GM12878 (cell line): Measurements from ENCODE around the gene SGTB. TPM values are rescaled to one million over a fixed set of nuclear protein-coding genes. Genes with fewer than 3 reads are reported as not detected.

Experiments
- ATAC-seq: fragments of 200-7000 bp; cut with Tn5 transposase; 3 replicates; pipeline ENCODE4 v1.9.1; 2020; ENCODE audit warnings: mild to moderate bottlenecking, moderate library complexity
- BruUV-seq: library from RNA; stranded (reverse); fragments of 400-500 nt; replicated peaks from 2 replicates; lab custom pipeline; 2021; lab: Mats Ljungman, UMichigan
- CTCF ChIA-PET: fragments of 300-600 bp; sonication (Branson Sonifier 250); formaldehyde crosslinking; extraction: SDS; loops from one replicate; lab custom pipeline; 2021; ENCODE audit warnings: inconsistent platforms; lab: Yijun Ruan, JAX
- POLR2A ChIA-PET: fragments of 350-600 bp; formaldehyde crosslinking; extraction: SDS; loops from one replicate; lab custom pipeline; 2021; ENCODE audit warnings: inconsistent platforms; lab: Charles Lee
- RAD21 ChIA-PET: fragments of 300-600 bp; sonication (Branson Sonifier 250); formaldehyde crosslinking; loops from one replicate; lab custom pipeline; 2023; ENCODE audit warnings: antibody characterized with exemption; ENCODE audit not compliant: unreplicated experiment; lab: Charles Lee
- SMC1A ChIA-PET: fragments of 300-600 bp; sonication (Branson Sonifier 250); formaldehyde crosslinking; loops from one replicate; lab custom pipeline; 2023; ENCODE audit not compliant: unreplicated experiment, uncharacterized antibody; lab: Charles Lee
- DNase-seq: peaks from one replicate; pipeline ENCODE4 v3.0.0-alpha.2; 2011; ENCODE audit warnings: low read depth, low spot score
- FAIRE-seq: peaks from 3 replicates; lab custom pipeline; 2011; peaks lifted over from hg19 to GRCh38; lab: Jason Lieb, UNC
- H2AFZ ChIP-seq: 2 replicates; pipeline ENCODE4 v1.6.0; 2011; ENCODE audit warnings: low read depth, low read length, control low read depth; ENCODE audit not compliant: control insufficient read depth
- H3K27ac ChIP-seq: 2 replicates; pipeline ENCODE4 v1.5.1; 2011; ENCODE audit warnings: control low read depth; ENCODE audit not compliant: control insufficient read depth, insufficient read depth
- H3K27me3 ChIP-seq, 2 experiments: replicated peaks in 1 of 2; 2 replicates each; pipeline versions ENCODE4 v1.6.0 to v1.6.1; 2011; ENCODE audit warnings: low read length in 1 of 2; ENCODE audit not compliant: control insufficient read depth in 2 of 2, insufficient read depth in 2 of 2
- H3K36me3 ChIP-seq, 2 experiments: 2 replicates each; pipeline ENCODE4 v1.5.1; 2011; ENCODE audit warnings: low read length in 1 of 2; ENCODE audit not compliant: control insufficient read depth in 2 of 2, insufficient read depth in 2 of 2
- H3K4me1 ChIP-seq: 2 replicates; pipeline ENCODE4 v1.6.1; 2011; ENCODE audit warnings: mild to moderate bottlenecking, low read length, moderate library complexity, mixed read lengths; ENCODE audit not compliant: control insufficient read depth, insufficient read depth
- H3K4me2 ChIP-seq: 2 replicates; pipeline ENCODE4 v1.6.0; 2011; ENCODE audit warnings: control low read depth; ENCODE audit not compliant: control insufficient read depth, insufficient read depth
- H3K4me3 ChIP-seq: fragments of 200-600 bp; sonication (generic); 2 replicates; pipeline ENCODE4 v1.5.1; 2016
- H3K79me2 ChIP-seq: 2 replicates; pipeline ENCODE4 v1.6.0; 2011; ENCODE audit warnings: low read length; ENCODE audit not compliant: control insufficient read depth, insufficient read depth
- H3K9ac ChIP-seq: 2 replicates; pipeline ENCODE4 v1.8.0; 2011; ENCODE audit warnings: low read length, control low read depth, mixed read lengths; ENCODE audit not compliant: control insufficient read depth, insufficient read depth
- H3K9me3 ChIP-seq: replicated peaks from 3 replicates; pipeline ENCODE4 v1.5.1; 2011; ENCODE audit warnings: mild to moderate bottlenecking, low read length; ENCODE audit not compliant: control insufficient read depth, insufficient read depth
- H4K20me1 ChIP-seq: 2 replicates; pipeline ENCODE4 v1.6.0; 2011; ENCODE audit not compliant: control insufficient read depth, insufficient read depth
- ASH2L ChIP-seq: fragments of 300-600, 200-600 bp; sonication (generic); IDR thresholded peaks from 2 replicates; pipeline ENCODE4 v1.6.1; 2017; ENCODE audit warnings: low read depth, mild to moderate bottlenecking, borderline replicate concordance
- EED ChIP-seq: sonication (generic); IDR thresholded peaks from 2 replicates; pipeline ENCODE4 v1.6.1; 2016; ENCODE audit warnings: antibody characterized with exemption, low read depth
- HCFC1 ChIP-seq: fragments of 150-350 bp; IDR thresholded peaks from 2 replicates; pipeline ENCODE4 v1.6.1; 2014; ENCODE audit warnings: low read length
- IKZF1 ChIP-seq: fragments of 450-650 bp; conservative IDR thresholded peaks from 2 replicates; pipeline ENCODE4 v1.6.1; 2017; ENCODE audit warnings: antibody characterized with exemption, mild to moderate bottlenecking
- IKZF2 ChIP-seq, 2 experiments: fragments of 450-650 bp; IDR thresholded peaks; 2 replicates each; pipeline ENCODE4 v1.6.1; 2017; ENCODE audit warnings: mild to moderate bottlenecking in 2 of 2, moderate library complexity in 2 of 2
- JUNB ChIP-seq: IDR thresholded peaks from 2 replicates; pipeline ENCODE4 v1.6.1; 2016; ENCODE audit warnings: antibody characterized with exemption, mild to moderate bottlenecking
- MAX ChIP-seq: IDR thresholded peaks from 2 replicates; pipeline ENCODE4 v1.6.1; 2012; ENCODE audit warnings: low read depth, low read length, improper control_type of control experiment
- RELB ChIP-seq: fragments of 450-650 bp; IDR thresholded peaks from 2 replicates; pipeline ENCODE4 v1.6.1; 2017; ENCODE audit warnings: low read depth, mild to moderate bottlenecking, moderate library complexity
- SPI1 ChIP-seq: IDR thresholded peaks from 2 replicates; pipeline ENCODE4 v1.6.1; 2011; ENCODE audit warnings: low read depth, mild to moderate bottlenecking, low read length, moderate library complexity, borderline replicate concordance; ENCODE audit not compliant: insufficient read depth
- TBL1XR1 ChIP-seq: IDR thresholded peaks from 2 replicates; pipeline ENCODE4 v1.6.1; 2012; ENCODE audit warnings: low read depth, low read length, improper control_type of control experiment
- WGBS: methylation state at CpG from one replicate; pipeline ENCODE4 v1.1.6; 2016; ENCODE audit warnings: low lambda C conversion rate; ENCODE audit not compliant: insufficient replicate concordance, insufficient coverage; ENCODE audit errors: missing lambda C conversion rate; 5-methylcytosine and 5-hydroxymethylcytosine counted together
- in situ Hi-C: fragments of 300-500 bp; cut with MboI; formaldehyde crosslinking; loops from 9 replicates; pipeline ENCODE4 v1.14.3; 2018; ENCODE audit warnings: mixed read lengths
- intact Hi-C: fragments of 100-400 bp; cut with micrococcal nuclease; formaldehyde crosslinking; loops from one replicate; pipeline ENCODE4 v1.14.2; 2022; ENCODE audit not compliant: unreplicated experiment
- polyA plus RNA-seq, 11 experiments: library from polyadenylated mRNA; depleted of rRNA in 4 of 11; unstranded in 6 of 11; stranded (reverse) in 5 of 11; fragments of >200 nt; fragmentation: Nextera tagmentation in 4 of 11; fragmentation: Illumina TruSeq in 1 of 11; extraction: Ambion mirVana in 4 of 11; extraction: Trizol in 1 of 11; gene quantifications; 1 replicate in 1 of 11; 2 replicates in 10 of 11; pipeline versions ENCODE4 v1.2.1 to v1.2.3, GENCODE V29; 2011 to 2016; ENCODE audit warnings: inconsistent platforms in 2 of 11, missing spikeins in 2 of 11, low read depth in 1 of 11
- total RNA-seq, 4 experiments: library from RNA; depleted of rRNA in 3 of 4; stranded (reverse); fragments of >200 nt in 3 of 4; fragmentation: Illumina TruSeq in 1 of 4; extraction: Trizol in 1 of 4; gene quantifications; 2 replicates each; pipeline versions ENCODE4 v1.2.1 to v1.2.3, GENCODE V29; 2013 to 2021

Gene SGTB
- total and polyA plus RNA-seq, 10 of the 15 experiments (the other 5 are each of a cell fraction or from before 2014, with no cell fraction given), result 1.0 to 7.8 (median 5.4) TPM

GRCh38 chr5:65722575-65723403 lies 880 bp upstream of the SGTB start:
- WGBS, result 16% methylated on average over 28 of the region's 28 CpGs
- POLR2A ChIA-PET, result interaction anchor here (0.6 to 1.6 kb wide), 3 partner anchors 12 to 202 kb away, joined by 3 to 5 read pairs (median 3); no protein-coding TSS in a partner anchor
- RAD21 ChIA-PET, result interaction anchor here (0.6 to 1.6 kb wide), 6 partner anchors 20 to 912 kb away, joined by 3 to 4 read pairs (median 3); no protein-coding TSS in a partner anchor
- in situ Hi-C loops, result no loop called here
- H3K4me2 ChIP-seq, result peak overlapping the region; percentile 71
- H3K4me3 ChIP-seq, result peak overlapping the region; percentile 77
- BruUV-seq, result TSS peak; percentile 84
- no peaks in the 10 kb centered on the region for H3K36me3 ChIP-seq
- peak overlapping the region; percentile 65 for H3K9ac ChIP-seq
- no peaks in the 10 kb centered on the region for H3K27me3 ChIP-seq
- DNase-seq (no peak), ATAC-seq (peak; percentile 30), FAIRE-seq (peak; percentile 35)
- H3K4me1 ChIP-seq, result peaks cover 12% of the 10 kb centered on the region
- H2AFZ ChIP-seq, result peak overlapping the region; percentile 15
- 0 out of 2 replicates have a peak, but pooled peaks have one; percentile 1 for TF ChIP-seq MAX
- TF ChIP-seq EED, result 0 out of 2 replicates have a peak, but pooled peaks have one; percentile 13
- 0 out of 2 replicates have a peak, but pooled peaks have one; percentile 36 for TF ChIP-seq ASH2L
- 0 out of 2 replicates have a peak, but pooled peaks have one; percentile 14 for TF ChIP-seq IKZF1
- TF ChIP-seq TBL1XR1, result 0 out of 2 replicates have a peak, but pooled peaks have one; percentile 9
- 0 out of 2 replicates have a peak, but pooled peaks have one; percentile 5 for TF ChIP-seq HCFC1
- no peak for TF ChIP-seq JUNB
- TF ChIP-seq IKZF2 (IDR thresholded peaks at IDR 0.05), result peak in 1 of 2 experiments; percentile 13; a peak in 1 of 4 replicates
- peak; percentile 53; the same call in 1 of the 2 replicates for TF ChIP-seq SPI1
- TF ChIP-seq RELB, result no peak
- CTCF ChIA-PET, result interaction anchor here (1.0 to 1.2 kb wide), 2 partner anchors 20 to 433 kb away, joined by 3 read pairs; no protein-coding TSS in a partner anchor
- H3K79me2 ChIP-seq, result peaks cover 42% of the 10 kb centered on the region
- no peaks in the 10 kb centered on the region for H3K9me3 ChIP-seq
- SMC1A ChIA-PET, result interaction anchor here (0.8 to 1.0 kb wide), 2 partner anchors 15 to 97 kb away, joined by 3 read pairs; no protein-coding TSS in a partner anchor
- no peaks in the 10 kb centered on the region for H4K20me1 ChIP-seq
- H3K27ac ChIP-seq, result peak overlapping the region; percentile 45
- intact Hi-C loops, result loop anchor here (5.0 kb wide), 2 partner anchors 105 to 205 kb away; partner anchors contain the start of gene ERBIN
